Measurements from ENCODE around the gene CCNJL.

The CCNJL gene

GRCh38 chr5:160230686-160231527 lies 81.5 kb downstream of the CCNJL start:
- no peak for TF ChIP-seq CTCF (IDR thresholded peaks at IDR 0.05; ENCODE audit: low read depth, low read length, missing control alignments)
- no peak overlapping the region for H3K4me3 ChIP-seq (ENCODE audit: low read depth, low read length)
- no peak for DNase-seq (ENCODE audit: low read depth)

GRCh38 chr5:160229190-160229742 lies 83.1 kb downstream of the CCNJL start, which contains the start of gene FABP6:
TSS of gene FABP6 (plus strand) at chr5:160229506. CDS start at chr5:160229558, 52 bp downstream.
- DNase-seq (ENCODE audit: low read depth) = no peak
- no peak for TF ChIP-seq CTCF (IDR thresholded peaks at IDR 0.05; ENCODE audit: low read depth, low read length, missing control alignments)
- H3K4me3 ChIP-seq (ENCODE audit: low read depth, low read length) = no peak within 1 kb of the TSS

GRCh38 chr5:160227012-160227411 lies 85.4 kb downstream of the CCNJL start:
- TF ChIP-seq CTCF (IDR thresholded peaks at IDR 0.05; ENCODE audit: low read depth, low read length, missing control alignments) = no peak
- no peak overlapping the region for H3K4me3 ChIP-seq (ENCODE audit: low read depth, low read length)
- no peak for DNase-seq (ENCODE audit: low read depth)

GRCh38 chr5:160221082-160221481 lies 91.3 kb downstream of the CCNJL start:
- DNase-seq (ENCODE audit: low read depth) = no peak
- no peak overlapping the region for H3K4me3 ChIP-seq (ENCODE audit: low read depth, low read length)
- TF ChIP-seq CTCF (IDR thresholded peaks at IDR 0.05; ENCODE audit: low read depth, low read length, missing control alignments) = no peak

GRCh38 chr5:160219356-160219755 lies 93.0 kb downstream of the CCNJL start:
- no peak for TF ChIP-seq CTCF (IDR thresholded peaks at IDR 0.05; ENCODE audit: low read depth, low read length, missing control alignments)
- DNase-seq (ENCODE audit: low read depth) = no peak
- H3K4me3 ChIP-seq (ENCODE audit: low read depth, low read length) = no peak overlapping the region

DNA sequence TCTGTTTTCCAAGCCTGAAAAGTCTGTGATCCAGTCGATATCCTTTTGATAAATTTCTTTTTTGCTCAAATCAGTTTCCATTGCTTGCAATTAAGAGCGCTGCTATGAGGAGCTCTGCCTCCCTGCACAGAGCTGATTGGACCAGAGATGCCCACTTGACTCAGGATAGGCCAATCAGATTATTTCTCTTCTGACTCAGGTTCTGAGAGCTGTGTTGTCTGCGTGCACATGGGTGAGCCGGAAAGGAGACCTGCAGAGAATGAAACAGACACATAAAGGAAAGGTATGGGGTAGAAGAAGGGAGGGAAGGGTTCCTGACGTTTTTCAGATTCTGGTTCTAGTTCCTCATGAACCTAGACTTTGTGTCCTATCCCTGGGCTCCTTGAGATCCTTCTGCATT lies 98.8 kb downstream of the CCNJL start:
- no peak overlapping the region for H3K4me3 ChIP-seq (ENCODE audit: low read depth, low read length)
- DNase-seq (ENCODE audit: low read depth) = no peak
- no peak for TF ChIP-seq CTCF (IDR thresholded peaks at IDR 0.05; ENCODE audit: low read depth, low read length, missing control alignments)
